Liver (tissue), 3 donors: ENCODE results near the gene TOX4.

ENCODE experiments used
- ATF3 ChIP-seq: IDR thresholded peaks from 2 replicates; pipeline ENCODE4 v1.6.1; 2016; ENCODE audit warnings: antibody characterized with exemption
- CTCF ChIP-seq: fragments of 150-350 bp; IDR thresholded peaks from 2 replicates; pipeline ENCODE4 v1.5.1; 2017; ENCODE audit warnings: improper control_type of control experiment, low read depth, low read length; ENCODE audit not compliant: missing input control
- HNF4A ChIP-seq, 2 donors: conservative IDR thresholded peaks; 2 replicates each; pipeline ENCODE4 v1.6.1; 2016; ENCODE audit warnings: antibody characterized with exemption in 2 of 2, mild to moderate bottlenecking in 2 of 2
- HNF4G ChIP-seq: IDR thresholded peaks from 2 replicates; pipeline ENCODE4 v1.6.1; 2016; ENCODE audit warnings: antibody characterized with exemption
- JUND ChIP-seq, 2 donors: IDR thresholded peaks; 2 replicates each; pipeline ENCODE4 v1.6.1; 2016; ENCODE audit warnings: antibody characterized with exemption in 2 of 2
- NR2F2 ChIP-seq: IDR thresholded peaks from 2 replicates; pipeline ENCODE4 v1.6.1; 2016; ENCODE audit warnings: antibody characterized with exemption
- SP1 ChIP-seq: IDR thresholded peaks from 2 replicates; pipeline ENCODE4 v1.6.1; 2018; ENCODE audit warnings: antibody characterized with exemption, mild to moderate bottlenecking
- YY1 ChIP-seq: IDR thresholded peaks from 2 replicates; pipeline ENCODE4 v1.6.1; 2016; ENCODE audit warnings: antibody characterized with exemption, mild to moderate bottlenecking
- TF ChIP-seq, protein P1 (sequence below): IDR thresholded peaks from 2 replicates; pipeline ENCODE4 v1.6.1; 2016; ENCODE audit warnings: antibody characterized with exemption, mild to moderate bottlenecking
- TF ChIP-seq, protein P2 (sequence below): IDR thresholded peaks from 2 replicates; pipeline ENCODE4 v1.6.1; 2016; ENCODE audit warnings: antibody characterized with exemption
- donor health status: healthy.
- donor health status: healthy.

DNA sequence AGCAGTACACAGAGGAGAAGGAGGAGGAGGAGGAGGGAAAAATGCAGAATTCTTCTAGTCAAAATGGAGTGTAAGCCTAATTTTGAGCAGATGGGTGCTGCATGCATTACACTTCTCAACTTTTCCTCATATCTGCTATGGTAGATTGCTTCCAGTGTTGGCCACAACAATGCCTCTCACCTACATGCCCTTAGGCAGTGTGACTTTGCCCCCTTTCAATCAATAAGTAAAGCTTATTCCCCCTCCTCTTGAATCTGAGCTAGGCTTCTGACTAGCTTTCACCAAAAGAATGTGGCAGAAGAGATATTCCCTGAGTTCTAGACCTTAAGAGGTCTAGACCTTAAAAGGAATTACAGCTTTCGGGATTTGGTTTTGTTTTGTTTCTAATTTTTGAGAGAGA lies 37.3 kb downstream of the TOX4 start:
- TF ChIP-seq JUND (IDR thresholded peaks at IDR 0.05) (no peak), CTCF (no peak), SP1 (no peak), ATF3 (no peak), YY1 (no peak), NR2F2 (no peak), HNF4G (no peak), HNF4A (conservative IDR thresholded peaks at IDR 0.05) (no peak)
- TF ChIP-seq, protein P1, sequence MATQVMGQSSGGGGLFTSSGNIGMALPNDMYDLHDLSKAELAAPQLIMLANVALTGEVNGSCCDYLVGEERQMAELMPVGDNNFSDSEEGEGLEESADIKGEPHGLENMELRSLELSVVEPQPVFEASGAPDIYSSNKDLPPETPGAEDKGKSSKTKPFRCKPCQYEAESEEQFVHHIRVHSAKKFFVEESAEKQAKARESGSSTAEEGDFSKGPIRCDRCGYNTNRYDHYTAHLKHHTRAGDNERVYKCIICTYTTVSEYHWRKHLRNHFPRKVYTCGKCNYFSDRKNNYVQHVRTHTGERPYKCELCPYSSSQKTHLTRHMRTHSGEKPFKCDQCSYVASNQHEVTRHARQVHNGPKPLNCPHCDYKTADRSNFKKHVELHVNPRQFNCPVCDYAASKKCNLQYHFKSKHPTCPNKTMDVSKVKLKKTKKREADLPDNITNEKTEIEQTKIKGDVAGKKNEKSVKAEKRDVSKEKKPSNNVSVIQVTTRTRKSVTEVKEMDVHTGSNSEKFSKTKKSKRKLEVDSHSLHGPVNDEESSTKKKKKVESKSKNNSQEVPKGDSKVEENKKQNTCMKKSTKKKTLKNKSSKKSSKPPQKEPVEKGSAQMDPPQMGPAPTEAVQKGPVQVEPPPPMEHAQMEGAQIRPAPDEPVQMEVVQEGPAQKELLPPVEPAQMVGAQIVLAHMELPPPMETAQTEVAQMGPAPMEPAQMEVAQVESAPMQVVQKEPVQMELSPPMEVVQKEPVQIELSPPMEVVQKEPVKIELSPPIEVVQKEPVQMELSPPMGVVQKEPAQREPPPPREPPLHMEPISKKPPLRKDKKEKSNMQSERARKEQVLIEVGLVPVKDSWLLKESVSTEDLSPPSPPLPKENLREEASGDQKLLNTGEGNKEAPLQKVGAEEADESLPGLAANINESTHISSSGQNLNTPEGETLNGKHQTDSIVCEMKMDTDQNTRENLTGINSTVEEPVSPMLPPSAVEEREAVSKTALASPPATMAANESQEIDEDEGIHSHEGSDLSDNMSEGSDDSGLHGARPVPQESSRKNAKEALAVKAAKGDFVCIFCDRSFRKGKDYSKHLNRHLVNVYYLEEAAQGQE = no peak
- TF ChIP-seq, protein P2, sequence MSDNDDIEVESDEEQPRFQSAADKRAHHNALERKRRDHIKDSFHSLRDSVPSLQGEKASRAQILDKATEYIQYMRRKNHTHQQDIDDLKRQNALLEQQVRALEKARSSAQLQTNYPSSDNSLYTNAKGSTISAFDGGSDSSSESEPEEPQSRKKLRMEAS = no peak
